CD4-positive, CD25-positive, alpha-beta regulatory T cell (primary cell): ENCODE data around the gene SLCO2B1. TPM values are rescaled to one million over a fixed set of nuclear protein-coding genes. Genes with fewer than 3 reads are reported as not detected.

Experiments used
- ATAC-seq, 2 donors: fragments of 150-1000 bp; cut with Tn5 transposase; one replicate each; pipeline ENCODE4 v1.10.0; 2021; ENCODE audit warnings: low read depth in 2 of 2, moderate number of reproducible peaks in 2 of 2, moderate library complexity in 1 of 2
- DNase-seq, 3 donors: peaks; one replicate each; pipeline versions ENCODE4 v3.0.0 to v3.0.0-alpha.2; 2012 to 2022; ENCODE audit warnings: mixed read lengths in 1 of 3
- H3K27ac ChIP-seq: one replicate; pipeline ENCODE4 v1.7.0; 2013; ENCODE audit warnings: mild to moderate bottlenecking, low read length; ENCODE audit not compliant: insufficient read depth, poor library complexity, severe bottlenecking
- H3K27me3 ChIP-seq: one replicate; pipeline ENCODE4 v1.7.0; 2013; ENCODE audit warnings: low read length; ENCODE audit not compliant: control insufficient read depth, insufficient read depth
- H3K36me3 ChIP-seq: one replicate; pipeline ENCODE4 v1.7.0; 2013; ENCODE audit warnings: mild to moderate bottlenecking, low read length, moderate library complexity; ENCODE audit not compliant: control insufficient read depth, insufficient read depth
- H3K4me1 ChIP-seq: 2 replicates; pipeline ENCODE4 v1.7.0; 2013; ENCODE audit warnings: mild to moderate bottlenecking, low read length; ENCODE audit not compliant: insufficient read depth, control insufficient read depth, poor library complexity, severe bottlenecking
- H3K4me3 ChIP-seq: one replicate; pipeline ENCODE4 v1.7.0; 2013; ENCODE audit warnings: low read depth, mild to moderate bottlenecking, low read length, moderate library complexity
- H3K9me3 ChIP-seq, 2 experiments: 1 replicate in 1 of 2; 2 replicates in 1 of 2; pipeline ENCODE4 v1.7.0; 2013; ENCODE audit warnings: low read length in 2 of 2, mild to moderate bottlenecking in 1 of 2, moderate library complexity in 1 of 2; ENCODE audit not compliant: control insufficient read depth in 2 of 2
- H3K27ac Mint-ChIP-seq, 3 donors: one replicate each; pipeline ENCODE4 v1.8.0; 2020 to 2022; ENCODE audit warnings: mild to moderate bottlenecking in 3 of 3, mixed read lengths in 3 of 3, moderate library complexity in 2 of 3
- H3K27me3 Mint-ChIP-seq: one replicate; pipeline ENCODE4 v1.8.0; 2022; ENCODE audit warnings: mild to moderate bottlenecking, mixed read lengths
- H3K36me3 Mint-ChIP-seq: one replicate; pipeline ENCODE4 v1.8.0; 2020; ENCODE audit warnings: mixed read lengths
- H3K4me1 Mint-ChIP-seq, 4 donors: one replicate each; pipeline ENCODE4 v1.8.0; 2020 to 2022; ENCODE audit warnings: mixed read lengths in 4 of 4, mild to moderate bottlenecking in 1 of 4
- H3K4me3 Mint-ChIP-seq, 4 donors: one replicate each; pipeline ENCODE4 v1.8.0; 2020 to 2022; ENCODE audit warnings: mild to moderate bottlenecking in 4 of 4, mixed read lengths in 4 of 4, moderate library complexity in 3 of 4
- H3K9me3 Mint-ChIP-seq, 7 donors: one replicate each; pipeline ENCODE4 v1.8.0; 2020 to 2022; ENCODE audit warnings: mixed read lengths in 7 of 7, mild to moderate bottlenecking in 3 of 7, moderate library complexity in 2 of 7
- polyA plus RNA-seq, 4 donors: library from polyadenylated mRNA; unstranded; fragments of 300-500 nt; fragmentation: Illumina TruSeq; gene quantifications; one replicate each; pipeline ENCODE4 v1.2.3, GENCODE V29; 2021
- total RNA-seq: library from RNA; stranded (reverse); gene quantifications from one replicate; pipeline ENCODE4 v1.2.3, GENCODE V29; 2022

The SLCO2B1 gene
- total and polyA plus RNA-seq, 5 donors from 2014 or later = not detected

- peak; percentile 55 to 79 (median 68) for DNase-seq
- H3K36me3 ChIP-seq = no peaks in the 10 kb centered on the region
- no peak overlapping the region for H3K27ac Mint-ChIP-seq
- no peaks in the 10 kb centered on the region for H3K36me3 Mint-ChIP-seq
- H3K9me3 Mint-ChIP-seq = no peaks in the 10 kb centered on the region
- no peak overlapping the region for H3K27ac ChIP-seq
- no peak overlapping the region for H3K4me3 ChIP-seq
- H3K4me1 ChIP-seq = no peaks in the 10 kb centered on the region
- H3K27me3 ChIP-seq = peaks cover 7% of the 10 kb centered on the region
- peak; percentile 78 to 82 for ATAC-seq
- H3K27me3 Mint-ChIP-seq = peaks cover 14% of the 10 kb centered on the region
- H3K9me3 ChIP-seq = no peaks in the 10 kb centered on the region
- no peak overlapping the region for H3K4me3 Mint-ChIP-seq
- no peaks in the 10 kb centered on the region for H3K4me1 Mint-ChIP-seq
Observed at GRCh38 chr11:75204685-75205563, 54.0 kb downstream of the SLCO2B1 start.

- ATAC-seq = no peak
- H3K4me1 Mint-ChIP-seq = no peaks in the 10 kb centered on the region
Observed at GRCh38 chr11:75205564-75206020, 54.7 kb downstream of the SLCO2B1 start.

GRCh38 chr11:75208446-75208845, 57.5 kb downstream of the SLCO2B1 start:
- no peak overlapping the region for H3K27ac Mint-ChIP-seq
- DNase-seq = no peak
- H3K36me3 Mint-ChIP-seq = no peaks in the 10 kb centered on the region
- peaks cover 0 to 1% (median 0%) of the 10 kb centered on the region in 7 donors for H3K9me3 Mint-ChIP-seq
- no peak overlapping the region for H3K27ac ChIP-seq
- no peak overlapping the region for H3K4me3 Mint-ChIP-seq
- H3K4me3 ChIP-seq = no peak overlapping the region
- H3K27me3 ChIP-seq = peaks cover 12% of the 10 kb centered on the region
- H3K27me3 Mint-ChIP-seq = peaks cover 10% of the 10 kb centered on the region
- no peaks in the 10 kb centered on the region for H3K9me3 ChIP-seq
- no peaks in the 10 kb centered on the region for H3K36me3 ChIP-seq
- H3K4me1 Mint-ChIP-seq = no peaks in the 10 kb centered on the region
- ATAC-seq = no peak
- H3K4me1 ChIP-seq = no peaks in the 10 kb centered on the region

More at GRCh38 chr11:75205564-75206020, 54.7 kb downstream of the SLCO2B1 start:
- H3K27me3 ChIP-seq = peaks cover 7% of the 10 kb centered on the region
- no peak overlapping the region for H3K27ac ChIP-seq
- H3K27ac Mint-ChIP-seq = no peak overlapping the region
- H3K9me3 ChIP-seq = no peaks in the 10 kb centered on the region
- H3K27me3 Mint-ChIP-seq = peaks cover 14% of the 10 kb centered on the region
- DNase-seq = no peak
- H3K4me1 ChIP-seq = no peaks in the 10 kb centered on the region
- H3K36me3 Mint-ChIP-seq = no peaks in the 10 kb centered on the region
- no peaks in the 10 kb centered on the region for H3K36me3 ChIP-seq
- H3K4me3 Mint-ChIP-seq = no peak overlapping the region
- H3K4me3 ChIP-seq = no peak overlapping the region
- H3K9me3 Mint-ChIP-seq = no peaks in the 10 kb centered on the region

GRCh38 chr11:75212411-75212810, 61.5 kb downstream of the SLCO2B1 start:
- ATAC-seq (no peak), DNase-seq (no peak)
- Histone ChIP-seq H3K4me3 (no peak overlapping the region), H3K27ac (no peak overlapping the region), H3K9me3 (no peaks in the 10 kb centered on the region), H3K27me3 (peaks cover 15% of the 10 kb centered on the region), H3K4me1 (no peaks in the 10 kb centered on the region), H3K36me3 (no peaks in the 10 kb centered on the region)
- H3K27me3 Mint-ChIP-seq = peaks cover 5% of the 10 kb centered on the region
- H3K4me3 Mint-ChIP-seq = no peak overlapping the region
- no peaks in the 10 kb centered on the region for H3K4me1 Mint-ChIP-seq
- no peak overlapping the region for H3K27ac Mint-ChIP-seq
- H3K36me3 Mint-ChIP-seq = no peaks in the 10 kb centered on the region
- H3K9me3 Mint-ChIP-seq = peaks cover 0 to 4% (median 0%) of the 10 kb centered on the region in 7 donors

DNA sequence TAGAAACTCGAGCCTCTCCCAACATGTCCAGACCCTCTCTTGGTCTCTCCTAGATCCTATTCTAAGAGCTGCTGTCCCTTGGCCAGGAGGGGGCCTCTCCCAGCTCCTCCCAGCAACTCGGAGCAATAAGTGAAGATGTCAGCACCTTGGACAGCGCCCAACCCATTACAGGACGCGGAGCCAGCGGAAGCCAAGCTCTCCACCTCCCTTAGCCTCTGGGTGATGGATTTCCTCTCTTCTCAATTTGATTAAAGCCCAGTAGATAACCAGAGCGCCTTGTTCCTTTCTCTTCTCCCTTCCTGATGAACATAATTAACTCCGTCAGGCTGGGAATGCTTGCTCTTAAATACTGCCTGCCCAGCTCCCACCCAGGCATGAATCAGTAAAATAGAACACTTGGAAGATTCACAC, 63.5 kb downstream of the SLCO2B1 start:
- Mint-ChIP-seq H3K9me3 (peaks cover 0 to 5% (median 0%) of the 10 kb centered on the region in 7 donors), H3K27me3 (peaks cover 16% of the 10 kb centered on the region), H3K27ac (no peak overlapping the region), H3K36me3 (no peaks in the 10 kb centered on the region), H3K4me3 (no peak overlapping the region), H3K4me1 (no peaks in the 10 kb centered on the region)
- Histone ChIP-seq H3K27ac (no peak overlapping the region), H3K36me3 (no peaks in the 10 kb centered on the region), H3K4me1 (no peaks in the 10 kb centered on the region), H3K27me3 (peaks cover 8% of the 10 kb centered on the region), H3K4me3 (no peak overlapping the region), H3K9me3 (no peaks in the 10 kb centered on the region)
- ATAC-seq = peak; percentile 57 to 58
- DNase-seq = peak; percentile 43 to 77 (median 64)

DNA sequence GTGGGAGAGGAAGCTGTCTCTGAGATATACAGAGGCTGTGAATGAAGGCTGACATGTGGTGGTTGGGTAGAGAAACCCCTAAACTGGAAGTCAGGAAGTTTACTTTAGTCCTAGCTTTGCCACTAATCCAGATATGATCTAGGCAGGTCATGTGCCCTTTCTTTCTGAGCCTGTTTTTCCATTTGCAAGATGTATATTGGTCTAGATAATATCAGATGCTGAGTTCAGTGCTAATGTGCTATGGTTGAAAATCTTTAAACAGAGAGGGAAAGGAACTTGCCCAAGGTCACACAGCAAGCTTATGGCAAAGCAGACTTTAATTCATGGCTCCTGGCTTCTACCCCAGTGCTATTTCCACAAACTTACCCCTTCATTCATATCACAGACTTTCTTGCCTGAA, 63.9 kb downstream of the SLCO2B1 start:
- peaks cover 19% of the 10 kb centered on the region for H3K27me3 Mint-ChIP-seq
- ATAC-seq = no peak

GRCh38 chr11:75219869-75220268, 69.0 kb downstream of the SLCO2B1 start:
- Histone ChIP-seq H3K27me3 (peaks cover 3% of the 10 kb centered on the region), H3K4me3 (no peak overlapping the region), H3K9me3 (no peaks in the 10 kb centered on the region), H3K4me1 (no peaks in the 10 kb centered on the region), H3K36me3 (no peaks in the 10 kb centered on the region), H3K27ac (no peak overlapping the region)
- Mint-ChIP-seq H3K4me1 (no peaks in the 10 kb centered on the region), H3K4me3 (no peak overlapping the region), H3K36me3 (no peaks in the 10 kb centered on the region), H3K27ac (no peak overlapping the region), H3K9me3 (peaks cover 0 to 5% (median 0%) of the 10 kb centered on the region in 7 donors), H3K27me3 (peaks cover 15% of the 10 kb centered on the region)
- no peak for ATAC-seq
- no peak for DNase-seq

More for the DNA sequence above, 63.9 kb downstream of the SLCO2B1 start:
- no peaks in the 10 kb centered on the region for H3K9me3 ChIP-seq
- no peak for DNase-seq
- Mint-ChIP-seq H3K9me3 (peaks cover 0 to 5% (median 0%) of the 10 kb centered on the region in 7 donors), H3K4me1 (no peaks in the 10 kb centered on the region), H3K27ac (no peak overlapping the region), H3K36me3 (no peaks in the 10 kb centered on the region), H3K4me3 (no peak overlapping the region)
- H3K27ac ChIP-seq = no peak overlapping the region
- H3K36me3 ChIP-seq = no peaks in the 10 kb centered on the region
- H3K27me3 ChIP-seq = peaks cover 8% of the 10 kb centered on the region
- H3K4me1 ChIP-seq = no peaks in the 10 kb centered on the region
- H3K4me3 ChIP-seq = no peak overlapping the region
